Mucosa of stomach (tissue), 1 donor: Measurements from ENCODE around the gene HEXD.
A peak's percentile ranks its signal among the peaks of the same experiment; 100 is the strongest.

Experiments
- H3K27me3 ChIP-seq: one replicate; pipeline ENCODE4 v1.7.0; 2013; ENCODE audit warnings: mild to moderate bottlenecking, low read length; ENCODE audit not compliant: control insufficient read depth, insufficient read depth
- H3K36me3 ChIP-seq: one replicate; pipeline ENCODE4 v1.7.0; 2013; ENCODE audit warnings: low read length; ENCODE audit not compliant: control insufficient read depth, insufficient read depth
- H3K4me1 ChIP-seq: one replicate; pipeline ENCODE4 v1.7.0; 2013; ENCODE audit warnings: mild to moderate bottlenecking, low read length; ENCODE audit not compliant: control insufficient read depth, insufficient read depth
- H3K4me3 ChIP-seq: one replicate; pipeline ENCODE4 v1.7.0; 2013; ENCODE audit warnings: low read length
- H3K9ac ChIP-seq: one replicate; pipeline ENCODE4 v1.7.0; 2013; ENCODE audit warnings: mild to moderate bottlenecking, low read length, moderate library complexity
- H3K9me3 ChIP-seq: one replicate; pipeline ENCODE4 v1.7.0; 2013; ENCODE audit warnings: mild to moderate bottlenecking, low read length, moderate library complexity; ENCODE audit not compliant: control insufficient read depth
- donor health status: Pancreatic carcinoma.

HEXD gene

GRCh38 chr17:82443465-82444283, 25.5 kb downstream of the HEXD start:
- H3K36me3 ChIP-seq, result peaks cover 4% of the 10 kb centered on the region
- H3K4me1 ChIP-seq, result no peaks in the 10 kb centered on the region
- H3K4me3 ChIP-seq, result no peak overlapping the region
- no peaks in the 10 kb centered on the region for H3K9me3 ChIP-seq
- no peaks in the 10 kb centered on the region for H3K27me3 ChIP-seq
- no peak overlapping the region for H3K9ac ChIP-seq

- Histone ChIP-seq H3K9me3 (no peaks in the 10 kb centered on the region), H3K27me3 (no peaks in the 10 kb centered on the region), H3K36me3 (peaks cover 4% of the 10 kb centered on the region), H3K4me3 (no peak overlapping the region), H3K4me1 (peaks cover 4% of the 10 kb centered on the region), H3K9ac (no peak overlapping the region)
Measured at GRCh38 chr17:82444284-82444893, 26.2 kb downstream of the HEXD start.

GRCh38 chr17:82444941-82445521, 26.9 kb downstream of the HEXD start:
- H3K9ac ChIP-seq, result no peak overlapping the region
- H3K36me3 ChIP-seq, result peaks cover 4% of the 10 kb centered on the region
- no peaks in the 10 kb centered on the region for H3K9me3 ChIP-seq
- no peak overlapping the region for H3K4me3 ChIP-seq
- peaks cover 9% of the 10 kb centered on the region for H3K4me1 ChIP-seq
- no peaks in the 10 kb centered on the region for H3K27me3 ChIP-seq

- Histone ChIP-seq H3K9me3 (no peaks in the 10 kb centered on the region), H3K4me3 (no peak overlapping the region), H3K27me3 (no peaks in the 10 kb centered on the region), H3K36me3 (peaks cover 4% of the 10 kb centered on the region), H3K4me1 (peaks cover 9% of the 10 kb centered on the region), H3K9ac (no peak overlapping the region)
Measured at GRCh38 chr17:82445542-82445941, 27.4 kb downstream of the HEXD start.

GRCh38 chr17:82446124-82446523, 28.0 kb downstream of the HEXD start:
- peaks cover 4% of the 10 kb centered on the region for H3K36me3 ChIP-seq
- peaks cover 10% of the 10 kb centered on the region for H3K4me1 ChIP-seq
- H3K9ac ChIP-seq, result no peak overlapping the region
- no peak overlapping the region for H3K4me3 ChIP-seq
- H3K9me3 ChIP-seq, result no peaks in the 10 kb centered on the region
- no peaks in the 10 kb centered on the region for H3K27me3 ChIP-seq

GRCh38 chr17:82446649-82447048, 28.5 kb downstream of the HEXD start:
- Histone ChIP-seq H3K4me3 (no peak overlapping the region), H3K36me3 (peaks cover 4% of the 10 kb centered on the region), H3K27me3 (no peaks in the 10 kb centered on the region), H3K9ac (no peak overlapping the region), H3K9me3 (no peaks in the 10 kb centered on the region), H3K4me1 (peaks cover 14% of the 10 kb centered on the region)

GRCh38 chr17:82447876-82448275, 29.7 kb downstream of the HEXD start:
- Histone ChIP-seq H3K36me3 (no peaks in the 10 kb centered on the region), H3K4me1 (peaks cover 14% of the 10 kb centered on the region), H3K9me3 (no peaks in the 10 kb centered on the region), H3K9ac (no peak overlapping the region), H3K27me3 (no peaks in the 10 kb centered on the region), H3K4me3 (no peak overlapping the region)

- Histone ChIP-seq H3K9ac (peak overlapping the region; percentile 86), H3K4me3 (peak overlapping the region; percentile 71), H3K27me3 (no peaks in the 10 kb centered on the region), H3K36me3 (no peaks in the 10 kb centered on the region), H3K4me1 (peaks cover 14% of the 10 kb centered on the region), H3K9me3 (no peaks in the 10 kb centered on the region)
Measured at GRCh38 chr17:82449131-82449882, 31.2 kb downstream of the HEXD start.

GRCh38 chr17:82449883-82450356, 31.8 kb downstream of the HEXD start:
- peaks cover 14% of the 10 kb centered on the region for H3K4me1 ChIP-seq
- H3K9ac ChIP-seq, result peak overlapping the region; percentile 86
- no peaks in the 10 kb centered on the region for H3K9me3 ChIP-seq
- H3K4me3 ChIP-seq, result peak overlapping the region; percentile 71
- no peaks in the 10 kb centered on the region for H3K27me3 ChIP-seq
- H3K36me3 ChIP-seq, result no peaks in the 10 kb centered on the region

- Histone ChIP-seq H3K36me3 (no peaks in the 10 kb centered on the region), H3K9ac (peak within 1 kb of the TSS; percentile 86), H3K27me3 (no peaks in the 10 kb centered on the region), H3K4me1 (peaks cover 14% of the 10 kb centered on the region), H3K4me3 (peak within 1 kb of the TSS; percentile 71), H3K9me3 (no peaks in the 10 kb centered on the region)
Measured at GRCh38 chr17:82450357-82451106, 32.4 kb downstream of the HEXD start, which contains the start of gene CYBC1. CYBC1 (minus strand) TSS chr17:82450752; CDS start chr17:82449254, 1,498 bp downstream.

GRCh38 chr17:82452162-82452561, 34.0 kb downstream of the HEXD start:
- Histone ChIP-seq H3K36me3 (no peaks in the 10 kb centered on the region), H3K4me3 (no peak overlapping the region), H3K9me3 (no peaks in the 10 kb centered on the region), H3K9ac (no peak overlapping the region), H3K27me3 (no peaks in the 10 kb centered on the region), H3K4me1 (peaks cover 18% of the 10 kb centered on the region)
